Neural progenitor cell (in vitro differentiated cells): ENCODE results near the gene SAV1. TPM values are rescaled to one million over a fixed set of nuclear protein-coding genes. Genes with fewer than 3 reads are reported as not detected.
A peak's percentile ranks its signal among the peaks of the same experiment; 100 is the strongest.

Source experiments
- DNase-seq: peaks from one replicate; pipeline ENCODE4 v3.0.0-alpha.2; 2016; ENCODE audit warnings: low spot score
- H2AFZ ChIP-seq: fragments of 200-600 bp; sonication (generic); replicated peaks from 2 replicates; pipeline ENCODE4 v1.6.1; 2016; ENCODE audit warnings: antibody characterized with exemption
- H3F3A ChIP-seq: fragments of 200-600 bp; sonication (generic); 2 replicates; pipeline ENCODE4 v1.6.1; 2016; ENCODE audit warnings: antibody characterized with exemption, low read depth
- H3K27ac ChIP-seq: fragments of 200-600 bp; sonication (generic); 2 replicates; pipeline ENCODE4 v1.5.1; 2016; ENCODE audit warnings: mild to moderate bottlenecking
- H3K27me3 ChIP-seq: fragments of 200-600 bp; sonication (generic); 2 replicates; pipeline ENCODE4 v1.6.1; 2016; ENCODE audit warnings: mild to moderate bottlenecking, moderate library complexity
- H3K36me3 ChIP-seq: fragments of 200-600 bp; sonication (generic); 2 replicates; pipeline ENCODE4 v1.5.1; 2016
- H3K4me1 ChIP-seq: fragments of 200-600 bp; sonication (generic); 2 replicates; pipeline ENCODE4 v1.6.1; 2016; ENCODE audit warnings: mixed run types
- H3K4me2 ChIP-seq: fragments of 200-600 bp; sonication (generic); 2 replicates; pipeline ENCODE4 v1.6.1; 2016
- H3K4me3 ChIP-seq: fragments of 200-600 bp; sonication (generic); 2 replicates; pipeline ENCODE4 v1.5.1; 2016
- H3K79me2 ChIP-seq: fragments of 200-600 bp; sonication (generic); 2 replicates; pipeline ENCODE4 v1.6.1; 2016; ENCODE audit warnings: low read depth
- H3K9ac ChIP-seq: fragments of 200-600 bp; sonication (generic); 2 replicates; pipeline ENCODE4 v1.6.1; 2016
- H3K9me3 ChIP-seq: fragments of 200-600 bp; sonication (generic); 2 replicates; pipeline ENCODE4 v1.5.1; 2016; ENCODE audit warnings: low read depth
- H4K20me1 ChIP-seq: fragments of 200-600 bp; sonication (generic); 2 replicates; pipeline ENCODE4 v1.6.1; 2016; ENCODE audit warnings: low read depth
- H3K27ac Mint-ChIP-seq: 3 replicates; pipeline ENCODE4 v1.8.0; 2021; ENCODE audit warnings: mixed read lengths
- H3K27me3 Mint-ChIP-seq: 2 replicates; pipeline ENCODE4 v1.8.0; 2022; ENCODE audit warnings: low read depth, mild to moderate bottlenecking, inconsistent platforms, moderate library complexity, mixed read lengths; ENCODE audit not compliant: insufficient read depth
- H3K36me3 Mint-ChIP-seq: 3 replicates; pipeline ENCODE4 v1.8.0; 2021; ENCODE audit warnings: mixed read lengths
- H3K4me1 Mint-ChIP-seq: 3 replicates; pipeline ENCODE4 v1.8.0; 2021; ENCODE audit warnings: mixed read lengths
- H3K4me3 Mint-ChIP-seq: 3 replicates; pipeline ENCODE4 v1.8.0; 2021; ENCODE audit warnings: mild to moderate bottlenecking, moderate library complexity, mixed read lengths
- H3K9me3 Mint-ChIP-seq: 3 replicates; pipeline ENCODE4 v1.8.0; 2020; ENCODE audit warnings: mixed read lengths
- EZH2 ChIP-seq: fragments of 200-600 bp; sonication (generic); IDR thresholded peaks from 2 replicates; pipeline ENCODE4 v1.6.1; 2017; ENCODE audit warnings: antibody characterized with exemption, mild to moderate bottlenecking, moderate library complexity
- EZH2phosphoT487 ChIP-seq: fragments of 200-600 bp; sonication (generic); IDR thresholded peaks from 2 replicates; pipeline ENCODE4 v1.6.1; 2017; ENCODE audit warnings: antibody characterized with exemption
- total RNA-seq: library from RNA; depleted of rRNA; stranded (reverse); fragments of >200 nt; gene quantifications from 2 replicates; pipeline ENCODE4 v1.2.3, GENCODE V29; 2015; ENCODE audit warnings: low replicate concordance
- TF ChIP-seq, protein P1 (sequence below): fragments of 200-600 bp; sonication (generic); IDR thresholded peaks from 2 replicates; pipeline ENCODE4 v1.5.1; 2017; ENCODE audit warnings: antibody characterized with exemption, mild to moderate bottlenecking

The SAV1 gene
- total RNA-seq, 1 donor from 2014 or later = 34.5 TPM

DNA sequence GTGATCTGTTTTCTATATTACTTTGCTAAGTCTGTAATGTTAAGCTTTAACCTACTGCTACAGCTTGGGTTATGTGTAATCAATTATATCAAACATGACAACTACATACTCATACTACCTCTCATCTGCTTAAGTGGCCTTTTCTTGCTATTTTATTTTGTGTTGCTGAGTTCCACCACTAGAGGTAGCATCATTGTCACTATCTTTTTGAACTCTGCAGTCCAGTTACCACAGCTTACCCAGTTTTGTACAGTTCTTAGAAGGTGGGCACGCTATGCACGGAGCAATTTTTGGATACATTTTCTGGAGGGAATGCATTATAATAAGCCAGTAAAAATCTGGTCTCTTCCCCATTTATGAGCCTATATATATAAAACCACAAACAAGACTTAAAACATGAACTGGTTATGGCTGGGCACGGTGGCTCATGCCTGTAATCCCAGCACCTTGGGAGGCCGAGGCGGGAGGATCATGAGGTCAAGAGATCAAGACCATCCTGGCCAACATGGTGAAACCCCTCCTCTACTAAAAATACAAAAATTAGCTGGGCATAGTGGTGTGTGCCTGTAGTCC is 48.5 kb downstream of the SAV1 start:
- no peaks in the 10 kb centered on the region for H3K4me1 ChIP-seq
- H3K27ac ChIP-seq = no peak overlapping the region
- Mint-ChIP-seq H3K36me3 (peaks cover 2% of the 10 kb centered on the region), H3K27me3 (no peaks in the 10 kb centered on the region), H3K4me1 (no peaks in the 10 kb centered on the region), H3K27ac (no peak overlapping the region), H3K4me3 (no peak overlapping the region), H3K9me3 (no peaks in the 10 kb centered on the region)
- TF ChIP-seq EZH2 = no peak
- TF ChIP-seq, protein P1, sequence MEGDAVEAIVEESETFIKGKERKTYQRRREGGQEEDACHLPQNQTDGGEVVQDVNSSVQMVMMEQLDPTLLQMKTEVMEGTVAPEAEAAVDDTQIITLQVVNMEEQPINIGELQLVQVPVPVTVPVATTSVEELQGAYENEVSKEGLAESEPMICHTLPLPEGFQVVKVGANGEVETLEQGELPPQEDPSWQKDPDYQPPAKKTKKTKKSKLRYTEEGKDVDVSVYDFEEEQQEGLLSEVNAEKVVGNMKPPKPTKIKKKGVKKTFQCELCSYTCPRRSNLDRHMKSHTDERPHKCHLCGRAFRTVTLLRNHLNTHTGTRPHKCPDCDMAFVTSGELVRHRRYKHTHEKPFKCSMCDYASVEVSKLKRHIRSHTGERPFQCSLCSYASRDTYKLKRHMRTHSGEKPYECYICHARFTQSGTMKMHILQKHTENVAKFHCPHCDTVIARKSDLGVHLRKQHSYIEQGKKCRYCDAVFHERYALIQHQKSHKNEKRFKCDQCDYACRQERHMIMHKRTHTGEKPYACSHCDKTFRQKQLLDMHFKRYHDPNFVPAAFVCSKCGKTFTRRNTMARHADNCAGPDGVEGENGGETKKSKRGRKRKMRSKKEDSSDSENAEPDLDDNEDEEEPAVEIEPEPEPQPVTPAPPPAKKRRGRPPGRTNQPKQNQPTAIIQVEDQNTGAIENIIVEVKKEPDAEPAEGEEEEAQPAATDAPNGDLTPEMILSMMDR = peak; percentile 60
- no peaks in the 10 kb centered on the region for H4K20me1 ChIP-seq
- DNase-seq = peak; percentile 22
- H3K79me2 ChIP-seq = no peaks in the 10 kb centered on the region
- no peak overlapping the region for H3K4me3 ChIP-seq
- no peaks in the 10 kb centered on the region for H3K9me3 ChIP-seq
- no peaks in the 10 kb centered on the region for H3K27me3 ChIP-seq
- H3K4me2 ChIP-seq = no peak overlapping the region
- H2AFZ ChIP-seq = no peak overlapping the region
- H3F3A ChIP-seq = no peaks in the 10 kb centered on the region
- no peaks in the 10 kb centered on the region for H3K36me3 ChIP-seq
- no peak overlapping the region for H3K9ac ChIP-seq

DNA sequence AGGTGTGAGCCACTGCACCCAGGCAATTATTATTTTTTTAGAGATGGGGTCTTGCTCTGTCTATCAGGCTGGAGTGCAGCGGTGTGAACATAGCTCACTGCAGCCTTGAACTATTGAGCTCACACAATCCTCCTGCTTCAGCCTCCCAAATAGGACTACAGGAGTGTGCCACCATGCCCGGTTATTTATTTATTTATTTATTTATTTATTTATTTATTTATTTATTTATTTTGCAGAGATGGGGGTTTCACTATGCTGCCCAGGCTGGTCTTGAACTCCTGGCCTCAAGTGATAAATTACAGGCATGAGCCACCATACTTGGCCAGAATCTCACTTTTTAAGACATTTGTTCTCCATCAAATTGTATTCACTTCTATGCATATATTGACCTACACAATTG is 51.8 kb downstream of the SAV1 start:
- Histone ChIP-seq H3F3A (no peaks in the 10 kb centered on the region), H3K4me2 (no peak overlapping the region), H3K27ac (no peak overlapping the region), H3K4me3 (no peak overlapping the region), H4K20me1 (no peaks in the 10 kb centered on the region), H3K27me3 (no peaks in the 10 kb centered on the region), H3K79me2 (no peaks in the 10 kb centered on the region), H3K36me3 (no peaks in the 10 kb centered on the region), H3K9me3 (no peaks in the 10 kb centered on the region), H2AFZ (no peak overlapping the region), H3K4me1 (no peaks in the 10 kb centered on the region), H3K9ac (no peak overlapping the region)
- Mint-ChIP-seq H3K9me3 (no peaks in the 10 kb centered on the region), H3K4me1 (no peaks in the 10 kb centered on the region), H3K36me3 (peaks cover 2% of the 10 kb centered on the region), H3K27me3 (no peaks in the 10 kb centered on the region), H3K27ac (no peak overlapping the region), H3K4me3 (no peak overlapping the region)
- no peak for TF ChIP-seq EZH2
- TF ChIP-seq, protein P1 = no peak
- TF ChIP-seq EZH2phosphoT487 = no peak
- DNase-seq = no peak

DNA sequence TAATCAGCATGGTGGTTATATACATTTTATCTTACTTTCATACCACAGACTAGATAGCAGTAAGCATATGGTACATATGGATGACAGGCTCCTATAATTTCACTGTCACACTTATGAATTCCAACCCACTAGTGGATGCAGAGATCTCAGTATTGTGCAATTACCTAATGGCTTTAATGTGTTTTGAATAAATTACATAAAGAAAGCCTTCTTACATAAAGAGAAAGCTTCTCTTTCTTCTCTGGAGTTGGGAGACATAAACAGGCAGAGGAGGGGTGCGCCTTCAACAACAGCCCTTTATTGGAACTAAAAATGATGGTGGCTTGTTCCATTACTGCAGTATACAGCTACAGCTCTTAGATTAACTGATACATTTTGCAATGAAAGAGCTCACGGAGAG is 52.6 kb downstream of the SAV1 start:
- Mint-ChIP-seq H3K9me3 (no peaks in the 10 kb centered on the region), H3K27ac (no peak overlapping the region), H3K4me1 (no peaks in the 10 kb centered on the region), H3K36me3 (peaks cover 2% of the 10 kb centered on the region), H3K4me3 (no peak overlapping the region), H3K27me3 (no peaks in the 10 kb centered on the region)
- no peaks in the 10 kb centered on the region for H4K20me1 ChIP-seq
- TF ChIP-seq, protein P1 = no peak
- no peak for TF ChIP-seq EZH2phosphoT487
- TF ChIP-seq EZH2 = no peak
- no peaks in the 10 kb centered on the region for H3K79me2 ChIP-seq
- no peaks in the 10 kb centered on the region for H3K36me3 ChIP-seq
- H3K4me1 ChIP-seq = no peaks in the 10 kb centered on the region
- no peaks in the 10 kb centered on the region for H3K27me3 ChIP-seq
- H3K9me3 ChIP-seq = no peaks in the 10 kb centered on the region
- no peak overlapping the region for H3K4me2 ChIP-seq
- no peak overlapping the region for H3K4me3 ChIP-seq
- no peak overlapping the region for H3K9ac ChIP-seq
- H2AFZ ChIP-seq = no peak overlapping the region
- DNase-seq = no peak
- no peak overlapping the region for H3K27ac ChIP-seq
- no peaks in the 10 kb centered on the region for H3F3A ChIP-seq
